Measurements from ENCODE around the gene STON2.

The STON2 gene

DNA sequence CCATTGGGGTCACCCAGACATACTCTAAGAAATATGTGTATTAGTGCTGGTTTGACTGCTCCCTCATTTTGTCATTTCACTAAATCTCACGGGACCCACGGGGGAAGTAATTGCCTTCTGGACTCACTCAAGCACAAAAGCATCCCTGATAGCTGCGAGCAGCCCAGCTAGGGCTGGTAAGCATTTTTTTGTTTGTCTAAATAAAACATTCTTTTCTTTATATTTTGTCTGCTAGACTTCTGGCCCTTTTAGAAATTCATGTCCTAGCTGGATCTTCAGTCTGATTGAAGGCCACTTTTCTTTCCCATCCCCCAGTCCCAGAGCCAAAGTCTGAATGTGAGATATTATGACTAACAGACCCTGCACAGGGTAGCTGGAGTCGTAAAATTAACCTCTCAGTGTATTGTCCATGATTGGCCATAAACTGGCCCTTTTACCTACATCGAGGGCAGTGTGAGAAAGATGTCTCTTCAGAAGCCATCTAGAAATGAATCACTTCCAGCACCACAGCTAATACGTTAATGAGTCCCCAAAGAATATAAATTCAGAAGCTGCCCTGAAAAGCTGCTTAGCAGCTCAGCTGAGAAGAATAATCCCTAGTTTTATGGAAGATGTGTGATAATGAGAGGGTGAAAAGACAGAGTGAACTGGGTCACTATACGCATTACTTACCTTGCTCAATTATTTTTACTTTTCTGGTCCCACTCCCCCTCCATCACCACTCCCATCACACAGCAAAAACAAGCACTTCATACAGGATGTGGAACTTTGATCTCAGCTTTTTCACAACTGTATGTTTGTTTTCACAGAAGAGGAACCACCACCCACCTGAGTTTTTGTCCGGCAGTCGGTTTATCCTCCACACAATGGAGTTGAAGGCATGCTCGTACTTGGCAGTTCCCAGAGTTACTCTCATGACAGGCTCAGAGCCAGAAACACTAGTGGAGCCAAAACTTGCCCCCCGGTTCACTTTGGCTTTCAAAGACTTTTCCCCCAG, 123.8 kb downstream of the STON2 start:
- ChIA-PET CTCF (interaction anchor here (1.0 to 15.7 kb wide), 3 partner anchors 9 to 189 kb away, joined by 3 to 274 read pairs (median 3); no protein-coding TSS in a partner anchor), POLR2A (no interaction called here)
- TF ChIP-seq, protein P1, sequence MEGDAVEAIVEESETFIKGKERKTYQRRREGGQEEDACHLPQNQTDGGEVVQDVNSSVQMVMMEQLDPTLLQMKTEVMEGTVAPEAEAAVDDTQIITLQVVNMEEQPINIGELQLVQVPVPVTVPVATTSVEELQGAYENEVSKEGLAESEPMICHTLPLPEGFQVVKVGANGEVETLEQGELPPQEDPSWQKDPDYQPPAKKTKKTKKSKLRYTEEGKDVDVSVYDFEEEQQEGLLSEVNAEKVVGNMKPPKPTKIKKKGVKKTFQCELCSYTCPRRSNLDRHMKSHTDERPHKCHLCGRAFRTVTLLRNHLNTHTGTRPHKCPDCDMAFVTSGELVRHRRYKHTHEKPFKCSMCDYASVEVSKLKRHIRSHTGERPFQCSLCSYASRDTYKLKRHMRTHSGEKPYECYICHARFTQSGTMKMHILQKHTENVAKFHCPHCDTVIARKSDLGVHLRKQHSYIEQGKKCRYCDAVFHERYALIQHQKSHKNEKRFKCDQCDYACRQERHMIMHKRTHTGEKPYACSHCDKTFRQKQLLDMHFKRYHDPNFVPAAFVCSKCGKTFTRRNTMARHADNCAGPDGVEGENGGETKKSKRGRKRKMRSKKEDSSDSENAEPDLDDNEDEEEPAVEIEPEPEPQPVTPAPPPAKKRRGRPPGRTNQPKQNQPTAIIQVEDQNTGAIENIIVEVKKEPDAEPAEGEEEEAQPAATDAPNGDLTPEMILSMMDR (IDR thresholded peaks at IDR 0.05; ENCODE audit: insufficient read depth, low read length, missing control alignments) = no peak
- no peak for DNase-seq (ENCODE audit: low read depth, low spot score)
- no peak overlapping the region for H3K4me3 ChIP-seq (ENCODE audit: low read depth, low read length)

DNA sequence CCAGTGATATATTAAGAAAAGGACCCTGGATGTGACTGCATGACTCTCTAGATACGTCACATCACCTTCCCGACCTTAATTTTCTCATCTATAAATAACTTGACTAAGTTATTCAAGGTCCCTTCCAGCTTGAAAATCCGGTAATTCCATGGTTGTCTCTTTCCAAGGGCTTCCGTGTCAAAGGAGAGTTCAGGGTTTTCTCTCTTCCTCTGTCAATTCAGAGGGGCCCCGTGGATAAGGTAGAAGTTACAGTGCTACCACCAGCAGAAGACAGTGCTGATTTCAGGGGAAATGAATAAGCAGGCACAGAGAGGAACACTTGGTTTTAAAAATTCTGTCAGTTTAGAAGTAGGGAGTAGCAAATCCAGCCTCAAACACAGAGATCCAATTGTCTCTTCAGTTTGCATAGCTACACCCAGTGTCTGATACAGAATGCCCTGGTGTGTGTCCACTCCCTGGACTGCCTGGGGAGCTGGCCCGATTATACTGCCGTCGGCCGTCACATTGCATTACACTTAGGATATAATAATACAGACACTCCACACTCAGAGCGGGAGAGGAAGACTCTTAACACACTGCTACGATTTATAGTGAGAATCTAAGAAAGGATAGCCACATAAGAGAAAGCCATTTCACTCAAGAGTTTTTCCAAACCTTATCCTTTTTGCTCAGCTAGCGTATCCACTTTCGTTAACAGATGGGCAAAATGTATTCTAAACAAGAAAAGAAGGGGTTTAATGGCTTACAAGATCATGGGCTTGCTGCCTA, 124.6 kb downstream of the STON2 start:
- CTCF ChIA-PET = interaction anchor here (1.0 to 15.7 kb wide), 4 partner anchors 8 to 193 kb away, joined by 3 to 274 read pairs (median 124); no protein-coding TSS in a partner anchor
- TF ChIP-seq, protein P1 (IDR thresholded peaks at IDR 0.05; ENCODE audit: insufficient read depth, low read length, missing control alignments) = no peak
- no peak for DNase-seq (ENCODE audit: low read depth, low spot score)
- no peak overlapping the region for H3K4me3 ChIP-seq (ENCODE audit: low read depth, low read length)
- POLR2A ChIA-PET = no interaction called here

DNA sequence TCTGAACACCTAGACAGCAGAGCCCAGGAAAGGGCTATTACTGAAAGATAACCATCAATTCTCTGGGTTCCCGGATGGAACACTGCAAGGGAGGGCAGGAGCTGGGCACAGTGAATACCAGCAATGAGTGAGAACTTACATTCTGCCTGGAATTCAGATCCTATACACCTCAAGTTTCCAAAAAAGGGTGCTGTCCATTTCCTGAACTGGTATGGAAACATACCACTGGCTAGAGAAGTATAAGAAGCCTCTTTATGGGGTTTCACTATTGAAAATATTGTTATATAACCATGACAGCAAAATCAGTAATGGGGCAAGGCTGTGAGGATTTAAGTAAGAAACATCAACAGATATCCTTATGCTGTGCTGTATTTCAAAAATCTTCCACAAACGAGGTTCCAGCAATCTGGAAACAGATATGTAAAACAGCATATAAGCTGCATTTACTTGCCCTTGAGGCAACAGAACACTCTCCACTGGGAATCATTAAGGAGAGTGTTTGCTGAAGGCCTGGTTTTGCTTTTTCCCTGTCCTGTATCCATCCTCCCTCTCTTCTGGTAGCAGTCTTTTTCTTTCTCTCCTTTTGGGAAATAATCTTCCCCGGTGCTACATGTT, 126.1 kb downstream of the STON2 start:
- ChIA-PET CTCF (interaction anchor here (12.8 to 15.7 kb wide), 2 partner anchors 181 to 194 kb away, joined by 246 to 274 read pairs; no protein-coding TSS in a partner anchor), POLR2A (no interaction called here)
- TF ChIP-seq, protein P1 (IDR thresholded peaks at IDR 0.05; ENCODE audit: insufficient read depth, low read length, missing control alignments) = no peak
- no peak overlapping the region for H3K4me3 ChIP-seq (ENCODE audit: low read depth, low read length)
- no peak for DNase-seq (ENCODE audit: low read depth, low spot score)

DNA sequence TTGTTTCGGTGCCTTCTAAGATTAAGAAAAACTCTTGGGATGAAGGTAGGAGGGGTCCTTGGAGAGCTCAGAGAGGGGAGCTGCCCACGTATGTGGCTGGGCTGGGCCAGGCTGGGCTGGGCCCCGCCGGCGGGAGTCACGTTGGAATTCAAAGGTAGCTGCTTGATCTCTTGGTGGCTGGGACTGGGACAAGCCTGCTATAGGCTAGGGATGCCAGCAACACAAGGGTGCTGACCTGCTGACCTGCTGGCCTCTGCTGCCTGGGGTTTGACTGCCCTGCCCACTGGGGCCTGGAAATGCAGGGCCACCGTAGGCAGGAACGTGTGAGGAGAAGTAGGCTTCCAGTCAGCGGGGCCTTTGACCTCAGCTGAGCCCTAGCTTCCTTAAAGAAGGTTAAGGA, 126.6 kb downstream of the STON2 start:
- no peak overlapping the region for H3K4me3 ChIP-seq (ENCODE audit: low read depth, low read length)
- DNase-seq (ENCODE audit: low read depth, low spot score) = no peak
- POLR2A ChIA-PET = no interaction called here
- CTCF ChIA-PET = interaction anchor here (12.8 to 15.7 kb wide), 2 partner anchors 182 to 195 kb away, joined by 246 to 274 read pairs; no protein-coding TSS in a partner anchor
- TF ChIP-seq, protein P1 (IDR thresholded peaks at IDR 0.05; ENCODE audit: insufficient read depth, low read length, missing control alignments) = no peak

DNA sequence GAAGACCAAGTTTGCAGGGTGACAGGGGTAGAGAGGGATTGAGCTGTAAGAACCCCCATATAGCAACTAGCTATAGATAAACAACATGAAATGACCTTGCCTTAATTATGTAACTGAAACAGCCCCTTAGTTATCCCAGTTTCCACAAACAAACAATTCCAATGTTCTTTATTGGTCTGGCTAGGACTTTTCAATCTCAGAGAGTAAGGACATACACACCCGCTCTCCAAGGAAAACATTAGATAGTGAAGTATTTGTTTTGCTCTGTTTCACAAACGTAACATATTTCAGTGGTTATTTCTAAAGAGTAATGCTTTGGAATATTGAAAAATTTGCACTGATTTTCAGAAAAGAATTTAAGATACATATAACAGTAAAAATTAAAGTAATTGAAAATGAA, 127.8 kb downstream of the STON2 start:
- ChIA-PET CTCF (interaction anchor here (12.8 to 15.7 kb wide), 2 partner anchors 183 to 196 kb away, joined by 246 to 274 read pairs; no protein-coding TSS in a partner anchor), POLR2A (no interaction called here)
- TF ChIP-seq, protein P1 (IDR thresholded peaks at IDR 0.05; ENCODE audit: insufficient read depth, low read length, missing control alignments) = no peak
- no peak for DNase-seq (ENCODE audit: low read depth, low spot score)
- no peak overlapping the region for H3K4me3 ChIP-seq (ENCODE audit: low read depth, low read length)

All from AG04449 (cell line).